ENCODE data around the gene CCDC92B. TPM values are rescaled to one million over a fixed set of nuclear protein-coding genes. Genes with fewer than 3 reads are reported as not detected.

CCDC92B gene
- total RNA-seq, 4 donors from 2014 or later: 0.30 TPM; not detected in 3

DNA sequence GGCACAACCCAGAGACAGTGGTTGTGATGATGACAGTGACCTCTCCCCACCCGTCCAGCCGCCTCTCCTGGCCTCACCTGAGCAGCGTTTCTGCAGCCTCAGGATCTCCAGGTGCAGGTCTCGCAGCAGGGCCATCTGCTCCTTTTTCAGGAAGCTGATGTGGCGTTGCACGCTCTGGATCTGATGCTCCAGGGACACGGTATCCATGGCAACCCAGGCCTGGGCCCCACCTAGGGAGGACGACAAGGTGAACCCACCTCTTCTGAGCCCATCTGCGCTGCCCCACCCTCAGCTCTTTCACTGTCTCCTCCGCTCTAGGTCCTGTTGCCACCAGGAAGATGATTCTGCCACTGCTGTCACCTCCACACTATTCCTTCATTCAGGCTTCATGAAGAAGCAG, 14.5 kb downstream of the CCDC92B start:
- no peaks in the 10 kb centered on the region for H3K4me1 ChIP-seq
- DNase-seq (ENCODE audit: low spot score in 2 of 2): no peak
- TF ChIP-seq POLR2A (IDR thresholded peaks at IDR 0.05) (no peak), EP300 (IDR thresholded peaks at IDR 0.05) (no peak)
- TF ChIP-seq, protein P1, sequence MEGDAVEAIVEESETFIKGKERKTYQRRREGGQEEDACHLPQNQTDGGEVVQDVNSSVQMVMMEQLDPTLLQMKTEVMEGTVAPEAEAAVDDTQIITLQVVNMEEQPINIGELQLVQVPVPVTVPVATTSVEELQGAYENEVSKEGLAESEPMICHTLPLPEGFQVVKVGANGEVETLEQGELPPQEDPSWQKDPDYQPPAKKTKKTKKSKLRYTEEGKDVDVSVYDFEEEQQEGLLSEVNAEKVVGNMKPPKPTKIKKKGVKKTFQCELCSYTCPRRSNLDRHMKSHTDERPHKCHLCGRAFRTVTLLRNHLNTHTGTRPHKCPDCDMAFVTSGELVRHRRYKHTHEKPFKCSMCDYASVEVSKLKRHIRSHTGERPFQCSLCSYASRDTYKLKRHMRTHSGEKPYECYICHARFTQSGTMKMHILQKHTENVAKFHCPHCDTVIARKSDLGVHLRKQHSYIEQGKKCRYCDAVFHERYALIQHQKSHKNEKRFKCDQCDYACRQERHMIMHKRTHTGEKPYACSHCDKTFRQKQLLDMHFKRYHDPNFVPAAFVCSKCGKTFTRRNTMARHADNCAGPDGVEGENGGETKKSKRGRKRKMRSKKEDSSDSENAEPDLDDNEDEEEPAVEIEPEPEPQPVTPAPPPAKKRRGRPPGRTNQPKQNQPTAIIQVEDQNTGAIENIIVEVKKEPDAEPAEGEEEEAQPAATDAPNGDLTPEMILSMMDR (IDR thresholded peaks at IDR 0.05): no peak
- peaks cover 0 to 14% of the 10 kb centered on the region in 2 donors for H3K27me3 ChIP-seq
- no peaks in the 10 kb centered on the region for H3K9me3 ChIP-seq
- no peak overlapping the region for H3K27ac ChIP-seq
- WGBS, 2 donors: 79 to 80% methylated on average over 7 to 10 of the region's 10 CpGs
- H3K36me3 ChIP-seq: no peaks in the 10 kb centered on the region
- H3K4me3 ChIP-seq: no peak overlapping the region

DNA sequence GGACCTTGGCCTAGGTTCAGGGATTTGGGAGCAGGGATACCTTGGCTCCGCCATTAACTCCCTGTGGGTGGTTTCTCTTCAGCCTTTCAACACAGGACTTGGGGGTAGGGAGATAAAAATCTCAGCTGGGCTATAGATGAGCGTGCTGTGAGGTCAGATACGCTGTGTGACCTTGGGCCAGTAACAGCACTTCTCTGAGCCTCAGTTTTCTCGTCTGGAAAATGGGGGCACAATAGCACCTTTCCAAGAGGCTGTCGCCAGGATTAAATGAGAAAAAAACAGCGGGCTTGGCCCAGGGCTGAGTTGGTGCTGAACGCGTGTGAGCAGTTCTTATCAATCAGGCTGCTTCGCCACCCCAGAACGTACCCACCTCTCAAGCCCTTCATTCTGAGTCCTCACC, 17.6 kb downstream of the CCDC92B start:
- Histone ChIP-seq H3K36me3 (no peaks in the 10 kb centered on the region), H3K4me3 (no peak overlapping the region), H3K4me1 (no peaks in the 10 kb centered on the region), H3K27me3 (peaks cover 0 to 25% of the 10 kb centered on the region in 2 donors), H3K27ac (no peak overlapping the region), H3K9me3 (no peaks in the 10 kb centered on the region)
- WGBS, 2 donors: 89 to 90% methylated on average over 10 of the region's 10 CpGs
- DNase-seq (ENCODE audit: low spot score in 2 of 2): no peak
- no peak for TF ChIP-seq POLR2A (IDR thresholded peaks at IDR 0.05)
- no peak for TF ChIP-seq EP300 (IDR thresholded peaks at IDR 0.05)
- TF ChIP-seq, protein P1 (IDR thresholded peaks at IDR 0.05): no peak

DNA sequence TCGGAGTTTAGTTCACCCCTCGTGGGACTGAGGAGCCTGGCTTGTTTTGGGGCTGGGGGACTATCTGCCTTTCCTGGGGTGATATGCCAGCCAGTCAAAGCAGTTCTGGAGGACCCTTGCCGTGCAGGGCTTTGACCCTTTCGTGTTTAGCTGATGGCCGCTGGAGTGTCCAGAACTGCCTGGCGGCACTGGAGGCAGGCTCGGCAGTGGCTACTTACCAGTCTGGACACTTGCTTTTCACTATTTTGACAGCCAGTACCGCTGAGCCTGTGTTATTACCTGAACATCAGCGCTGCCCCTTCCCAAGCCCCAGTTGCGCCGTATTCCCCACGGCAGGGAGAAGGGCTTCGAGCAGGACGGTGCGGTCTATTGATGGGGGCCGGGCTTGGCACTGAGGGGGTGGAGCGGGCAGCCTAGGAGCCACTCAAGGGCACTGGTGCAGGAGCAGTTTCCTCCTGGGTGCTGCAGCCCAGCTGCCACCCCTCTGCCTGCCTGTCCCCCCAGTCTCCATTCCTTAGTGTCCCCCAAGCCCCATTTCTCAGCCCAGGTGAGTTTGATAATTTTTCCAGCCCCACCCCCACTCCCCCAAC, 18.6 kb downstream of the CCDC92B start:
- no peaks in the 10 kb centered on the region for H3K9me3 ChIP-seq
- H3K36me3 ChIP-seq: no peaks in the 10 kb centered on the region
- H3K4me1 ChIP-seq: no peaks in the 10 kb centered on the region
- 73 to 76% methylated on average over 17 of the region's 17 CpGs for WGBS, 2 donors
- DNase-seq (ENCODE audit: low spot score in 2 of 2): no peak
- no peak overlapping the region for H3K27ac ChIP-seq
- no peak overlapping the region for H3K4me3 ChIP-seq
- peaks cover 0 to 32% of the 10 kb centered on the region in 2 donors for H3K27me3 ChIP-seq
- TF ChIP-seq EP300 (IDR thresholded peaks at IDR 0.05) (no peak), POLR2A (IDR thresholded peaks at IDR 0.05) (no peak)
- TF ChIP-seq, protein P1 (IDR thresholded peaks at IDR 0.05): no peak

DNA sequence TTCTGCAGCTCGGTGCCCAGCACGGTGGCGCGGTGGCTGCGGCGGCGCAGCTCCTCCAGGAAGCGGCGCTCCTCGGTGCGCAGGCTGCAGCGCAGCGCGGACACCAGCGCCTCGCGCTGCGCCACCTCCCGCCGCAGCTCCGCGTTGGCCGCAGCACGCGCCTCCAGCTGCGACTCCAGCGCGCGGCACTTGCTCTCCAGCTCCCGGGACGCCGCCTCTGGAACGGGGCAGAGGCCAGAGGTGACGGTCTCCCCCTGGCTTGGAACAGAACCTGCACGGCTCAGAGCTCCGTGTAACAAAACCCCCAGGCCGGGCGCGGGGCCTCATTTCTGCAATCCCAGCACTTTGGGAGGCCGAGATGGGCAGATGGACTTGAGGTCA, 24.7 kb downstream of the CCDC92B start:
- Histone ChIP-seq H3K36me3 (no peaks in the 10 kb centered on the region), H3K27me3 (peaks cover 0 to 56% of the 10 kb centered on the region in 2 donors), H3K4me1 (peaks cover 0 to 13% (median 4%) of the 10 kb centered on the region in 4 donors), H3K4me3 (peak overlapping the region in 2 of 4 donors; percentile 10 to 49), H3K27ac (no peak overlapping the region), H3K9me3 (no peaks in the 10 kb centered on the region)
- TF ChIP-seq POLR2A (IDR thresholded peaks at IDR 0.05): no peak
- TF ChIP-seq, protein P1 (IDR thresholded peaks at IDR 0.05): peak in 2 of 5 experiments; percentile 12 to 19
- WGBS, 2 donors: 1 to 16% methylated on average over 6 to 36 of the region's 40 CpGs
- DNase-seq (ENCODE audit: low spot score in 2 of 2): no peak

DNA sequence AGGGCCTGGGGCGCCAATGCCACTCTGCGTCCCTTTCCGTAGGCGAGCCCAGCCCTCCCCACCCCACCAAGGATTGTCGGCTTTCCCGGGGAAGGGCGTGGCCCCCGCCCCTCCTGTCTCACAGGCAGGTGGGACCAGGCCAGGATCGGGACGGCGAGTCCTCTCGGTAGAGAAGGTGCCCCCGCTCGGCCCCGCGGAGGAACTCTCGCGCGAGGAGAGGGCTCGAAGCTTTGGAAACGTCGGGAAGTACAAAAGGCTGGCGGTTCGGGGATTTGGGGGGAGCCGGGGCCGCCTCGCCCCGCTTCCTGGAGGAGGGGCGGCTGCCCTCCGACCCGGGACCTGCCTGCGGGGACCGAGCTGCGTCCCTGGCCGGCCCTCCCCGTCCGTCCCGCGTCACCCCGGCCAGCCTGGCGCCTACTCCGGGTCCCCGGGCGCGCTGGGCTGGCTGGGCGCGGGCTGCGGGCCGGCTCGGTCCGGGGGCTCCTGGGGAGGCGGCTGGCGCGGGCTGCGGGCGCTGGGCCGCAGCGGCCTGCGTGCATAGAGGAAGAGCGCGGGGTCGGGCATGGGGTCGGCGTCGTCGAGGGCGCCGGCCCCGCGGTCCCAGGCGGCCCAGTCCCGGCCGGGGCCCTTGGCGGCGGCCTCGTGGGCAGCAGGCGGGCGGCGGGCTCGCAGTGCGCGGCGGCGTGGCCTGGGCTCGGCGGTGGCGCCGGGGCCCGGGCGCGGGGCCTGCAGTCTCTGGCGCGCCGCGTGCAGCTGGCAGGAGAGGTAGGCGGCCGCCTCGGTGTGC, 25.3 kb downstream of the CCDC92B start:
- H3K4me3 ChIP-seq: peak overlapping the region in 2 of 4 donors; percentile 27 to 49
- H3K36me3 ChIP-seq: no peaks in the 10 kb centered on the region
- 1 to 3% methylated on average over 30 to 35 of the region's 98 CpGs for WGBS, 2 donors
- peaks cover 0 to 56% of the 10 kb centered on the region in 2 donors for H3K27me3 ChIP-seq
- peak overlapping the region in 2 of 4 donors; percentile 11 to 41 for H3K27ac ChIP-seq
- H3K9me3 ChIP-seq: no peaks in the 10 kb centered on the region
- H3K4me1 ChIP-seq: peaks cover 0 to 13% (median 4%) of the 10 kb centered on the region in 4 donors
- no peak for DNase-seq (ENCODE audit: low spot score in 2 of 2)
- no peak for TF ChIP-seq POLR2A (IDR thresholded peaks at IDR 0.05)
- no peak for TF ChIP-seq EP300 (IDR thresholded peaks at IDR 0.05)
- TF ChIP-seq, protein P1 (IDR thresholded peaks at IDR 0.05): no peak

Measured in tibial nerve (tissue), 4 donors.